HepG2 (cell line): Measurements from ENCODE around the gene TET2. TPM values are rescaled to one million over a fixed set of nuclear protein-coding genes. Genes with fewer than 3 reads are reported as not detected.
A peak's percentile ranks its signal among the peaks of the same experiment; 100 is the strongest.

Source experiments
- DR1 ChIP-seq: sonication (generic); formaldehyde crosslinking; IDR thresholded peaks from 2 replicates; pipeline ENCODE4 v1.8.0; 2021; ENCODE audit warnings: mild to moderate bottlenecking, missing genetic modification reagents, inconsistent platforms
- HNF4A ChIP-seq: sonication (generic); formaldehyde crosslinking; IDR thresholded peaks from 2 replicates; pipeline ENCODE4 v1.4.0; 2020; ENCODE audit warnings: missing genetic modification reagents
- KLF6 ChIP-seq: IDR thresholded peaks from 2 replicates; pipeline ENCODE4 v1.8.0; 2016; ENCODE audit warnings: missing biosample characterization, missing genetic modification reagents
- MEIS1 ChIP-seq: sonication (generic); formaldehyde crosslinking; IDR thresholded peaks from 2 replicates; pipeline ENCODE4 v1.9.0; 2021; ENCODE audit warnings: mild to moderate bottlenecking, missing genetic modification reagents, moderate library complexity, borderline replicate concordance
- NR2C2 ChIP-seq: sonication (generic); formaldehyde crosslinking; IDR thresholded peaks from 2 replicates; pipeline ENCODE4 v1.4.0; 2020; ENCODE audit warnings: missing genetic modification reagents, mild to moderate bottlenecking, moderate library complexity, borderline replicate concordance
- RBM22 ChIP-seq: fragments of 200-400 bp; formaldehyde crosslinking; optimal IDR thresholded peaks from 2 replicates; pipeline ENCODE3; 2017; ENCODE audit warnings: mild to moderate bottlenecking, low read length, moderate library complexity
- REXO4 ChIP-seq: sonication (generic); formaldehyde crosslinking; IDR thresholded peaks from 2 replicates; pipeline ENCODE4 v1.8.0; 2022; ENCODE audit warnings: missing genetic modification reagents, mild to moderate bottlenecking, borderline replicate concordance
- SAFB2 ChIP-seq: sonication (generic); formaldehyde crosslinking; IDR thresholded peaks from 2 replicates; pipeline ENCODE4 v1.5.1; 2020; ENCODE audit warnings: missing genetic modification reagents, low read depth, mild to moderate bottlenecking, borderline replicate concordance
- SNAI1 ChIP-seq: sonication (generic); formaldehyde crosslinking; IDR thresholded peaks from 2 replicates; pipeline ENCODE4 v1.5.0; 2020; ENCODE audit warnings: mild to moderate bottlenecking, missing genetic modification reagents, borderline replicate concordance
- ZBTB42 ChIP-seq: sonication (generic); formaldehyde crosslinking; IDR thresholded peaks from 2 replicates; pipeline ENCODE4 v1.5.0; 2020; ENCODE audit warnings: mild to moderate bottlenecking, missing genetic modification reagents
- ZNF121 ChIP-seq: sonication (generic); formaldehyde crosslinking; IDR thresholded peaks from 2 replicates; pipeline ENCODE4 v1.5.0; 2020; ENCODE audit warnings: mild to moderate bottlenecking, missing genetic modification reagents
- ZNF282 ChIP-seq: fragments of 450-650 bp; IDR thresholded peaks from 2 replicates; pipeline ENCODE4 v1.6.1; 2018; ENCODE audit not compliant: partially characterized antibody
- ZNF547 ChIP-seq: sonication (generic); formaldehyde crosslinking; IDR thresholded peaks from 2 replicates; pipeline ENCODE4 v1.5.1; 2020; ENCODE audit warnings: mild to moderate bottlenecking, missing genetic modification reagents
- ZNF83 ChIP-seq: sonication (generic); formaldehyde crosslinking; IDR thresholded peaks from 2 replicates; pipeline ENCODE4 v1.4.0; 2020; ENCODE audit warnings: missing genetic modification reagents, mild to moderate bottlenecking, borderline replicate concordance
- polyA plus RNA-seq, 8 experiments: library from polyadenylated mRNA; depleted of rRNA in 3 of 8; stranded (reverse) in 7 of 8; unstranded in 1 of 8; fragments of >200 nt; fragmentation: Illumina TruSeq in 4 of 8; extraction: Trizol in 4 of 8; gene quantifications; 2 replicates each; pipeline versions ENCODE4 v1.2.1 to v1.2.3, GENCODE V29; 2011 to 2016; ENCODE audit warnings: low read depth in 4 of 8, missing spikeins in 1 of 8, mixed read lengths in 1 of 8; ENCODE audit not compliant: insufficient read depth in 1 of 8
- total RNA-seq, 5 experiments: library from RNA; depleted of rRNA; stranded (reverse); fragments of >200 nt; fragmentation: Illumina TruSeq; extraction: Trizol; gene quantifications; 2 replicates each; pipeline ENCODE4 v1.2.3, GENCODE V29; 2016; ENCODE audit warnings: low read depth in 1 of 5
- TF ChIP-seq, protein P1 (sequence below): IDR thresholded peaks from 2 replicates; pipeline ENCODE4 v1.4.0; 2020; ENCODE audit warnings: mild to moderate bottlenecking, missing genetic modification reagents
- TF ChIP-seq, protein P2 (sequence below): sonication (generic); formaldehyde crosslinking; IDR thresholded peaks from 2 replicates; pipeline ENCODE4 v1.5.0; 2020; ENCODE audit warnings: missing genetic modification reagents
- TF ChIP-seq, protein P3 (sequence below): sonication (generic); formaldehyde crosslinking; IDR thresholded peaks from 2 replicates; pipeline ENCODE4 v1.4.0; 2020; ENCODE audit warnings: missing genetic modification reagents, borderline replicate concordance
- TF ChIP-seq, protein P4 (sequence below): IDR thresholded peaks from 2 replicates; pipeline ENCODE4 v1.6.1; 2016; ENCODE audit warnings: missing genetic modification reagents, missing compliant biosample characterization

Gene TET2
- total and polyA plus RNA-seq, 2 of the 13 experiments (the other 11 are each of a cell fraction or from before 2014, with no cell fraction given) = 4.7 to 4.8 TPM

DNA sequence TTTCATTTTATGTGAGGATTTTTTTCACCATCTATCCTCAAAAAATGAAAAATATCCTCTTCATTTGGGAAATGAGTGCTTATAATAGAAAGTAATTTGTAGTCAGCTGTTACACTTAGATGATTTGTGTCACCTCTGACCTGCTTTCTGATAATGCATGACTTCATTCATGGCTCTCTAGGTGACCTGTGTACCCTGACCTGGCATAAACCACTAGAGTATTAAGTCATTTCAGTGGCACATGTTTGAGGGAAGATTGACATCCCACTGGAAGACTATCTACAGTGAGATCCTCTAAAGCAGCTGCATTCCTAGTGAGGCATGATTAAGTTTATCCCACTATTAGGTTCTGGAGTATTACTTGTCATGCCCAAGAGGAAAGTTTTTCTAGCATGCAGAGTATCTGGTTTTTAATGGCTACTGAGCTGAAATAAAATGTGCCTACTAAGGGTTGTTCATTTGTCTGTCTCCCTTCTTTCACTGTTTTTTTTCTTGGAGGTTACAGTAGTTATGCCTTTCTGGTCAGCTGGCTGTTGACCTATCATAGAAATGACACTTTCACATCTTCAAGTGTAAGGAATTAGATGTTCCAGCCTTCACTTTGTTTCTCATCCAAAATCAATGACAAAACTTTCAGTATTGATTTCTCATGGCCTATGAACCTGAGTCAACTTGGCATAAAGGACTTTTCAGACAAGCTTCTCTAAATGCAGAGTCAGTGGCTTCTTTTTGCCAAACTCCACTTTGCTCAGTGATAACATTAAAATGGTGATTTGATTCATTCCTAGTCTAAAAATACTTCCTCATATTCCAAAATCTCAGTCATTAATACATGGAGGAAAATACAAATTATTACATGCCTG lies 33.1 kb downstream of the TET2 start (continued):
- TF ChIP-seq RBM22 = no peak
- TF ChIP-seq, protein P1, sequence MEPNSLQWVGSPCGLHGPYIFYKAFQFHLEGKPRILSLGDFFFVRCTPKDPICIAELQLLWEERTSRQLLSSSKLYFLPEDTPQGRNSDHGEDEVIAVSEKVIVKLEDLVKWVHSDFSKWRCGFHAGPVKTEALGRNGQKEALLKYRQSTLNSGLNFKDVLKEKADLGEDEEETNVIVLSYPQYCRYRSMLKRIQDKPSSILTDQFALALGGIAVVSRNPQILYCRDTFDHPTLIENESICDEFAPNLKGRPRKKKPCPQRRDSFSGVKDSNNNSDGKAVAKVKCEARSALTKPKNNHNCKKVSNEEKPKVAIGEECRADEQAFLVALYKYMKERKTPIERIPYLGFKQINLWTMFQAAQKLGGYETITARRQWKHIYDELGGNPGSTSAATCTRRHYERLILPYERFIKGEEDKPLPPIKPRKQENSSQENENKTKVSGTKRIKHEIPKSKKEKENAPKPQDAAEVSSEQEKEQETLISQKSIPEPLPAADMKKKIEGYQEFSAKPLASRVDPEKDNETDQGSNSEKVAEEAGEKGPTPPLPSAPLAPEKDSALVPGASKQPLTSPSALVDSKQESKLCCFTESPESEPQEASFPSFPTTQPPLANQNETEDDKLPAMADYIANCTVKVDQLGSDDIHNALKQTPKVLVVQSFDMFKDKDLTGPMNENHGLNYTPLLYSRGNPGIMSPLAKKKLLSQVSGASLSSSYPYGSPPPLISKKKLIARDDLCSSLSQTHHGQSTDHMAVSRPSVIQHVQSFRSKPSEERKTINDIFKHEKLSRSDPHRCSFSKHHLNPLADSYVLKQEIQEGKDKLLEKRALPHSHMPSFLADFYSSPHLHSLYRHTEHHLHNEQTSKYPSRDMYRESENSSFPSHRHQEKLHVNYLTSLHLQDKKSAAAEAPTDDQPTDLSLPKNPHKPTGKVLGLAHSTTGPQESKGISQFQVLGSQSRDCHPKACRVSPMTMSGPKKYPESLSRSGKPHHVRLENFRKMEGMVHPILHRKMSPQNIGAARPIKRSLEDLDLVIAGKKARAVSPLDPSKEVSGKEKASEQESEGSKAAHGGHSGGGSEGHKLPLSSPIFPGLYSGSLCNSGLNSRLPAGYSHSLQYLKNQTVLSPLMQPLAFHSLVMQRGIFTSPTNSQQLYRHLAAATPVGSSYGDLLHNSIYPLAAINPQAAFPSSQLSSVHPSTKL = peak; percentile 26; the same call in 1 of the 2 replicates
- TF ChIP-seq SNAI1 (CRISPR knock-in tag) = no peak
- no peak for TF ChIP-seq ZNF83 (CRISPR knock-in tag)
- peak; percentile 44 for TF ChIP-seq HNF4A (CRISPR knock-in tag)
- TF ChIP-seq, protein P2, sequence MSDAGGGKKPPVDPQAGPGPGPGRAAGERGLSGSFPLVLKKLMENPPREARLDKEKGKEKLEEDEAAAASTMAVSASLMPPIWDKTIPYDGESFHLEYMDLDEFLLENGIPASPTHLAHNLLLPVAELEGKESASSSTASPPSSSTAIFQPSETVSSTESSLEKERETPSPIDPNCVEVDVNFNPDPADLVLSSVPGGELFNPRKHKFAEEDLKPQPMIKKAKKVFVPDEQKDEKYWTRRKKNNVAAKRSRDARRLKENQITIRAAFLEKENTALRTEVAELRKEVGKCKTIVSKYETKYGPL (CRISPR knock-in tag) = no peak
- TF ChIP-seq ZNF282 = no peak
- TF ChIP-seq, protein P3, sequence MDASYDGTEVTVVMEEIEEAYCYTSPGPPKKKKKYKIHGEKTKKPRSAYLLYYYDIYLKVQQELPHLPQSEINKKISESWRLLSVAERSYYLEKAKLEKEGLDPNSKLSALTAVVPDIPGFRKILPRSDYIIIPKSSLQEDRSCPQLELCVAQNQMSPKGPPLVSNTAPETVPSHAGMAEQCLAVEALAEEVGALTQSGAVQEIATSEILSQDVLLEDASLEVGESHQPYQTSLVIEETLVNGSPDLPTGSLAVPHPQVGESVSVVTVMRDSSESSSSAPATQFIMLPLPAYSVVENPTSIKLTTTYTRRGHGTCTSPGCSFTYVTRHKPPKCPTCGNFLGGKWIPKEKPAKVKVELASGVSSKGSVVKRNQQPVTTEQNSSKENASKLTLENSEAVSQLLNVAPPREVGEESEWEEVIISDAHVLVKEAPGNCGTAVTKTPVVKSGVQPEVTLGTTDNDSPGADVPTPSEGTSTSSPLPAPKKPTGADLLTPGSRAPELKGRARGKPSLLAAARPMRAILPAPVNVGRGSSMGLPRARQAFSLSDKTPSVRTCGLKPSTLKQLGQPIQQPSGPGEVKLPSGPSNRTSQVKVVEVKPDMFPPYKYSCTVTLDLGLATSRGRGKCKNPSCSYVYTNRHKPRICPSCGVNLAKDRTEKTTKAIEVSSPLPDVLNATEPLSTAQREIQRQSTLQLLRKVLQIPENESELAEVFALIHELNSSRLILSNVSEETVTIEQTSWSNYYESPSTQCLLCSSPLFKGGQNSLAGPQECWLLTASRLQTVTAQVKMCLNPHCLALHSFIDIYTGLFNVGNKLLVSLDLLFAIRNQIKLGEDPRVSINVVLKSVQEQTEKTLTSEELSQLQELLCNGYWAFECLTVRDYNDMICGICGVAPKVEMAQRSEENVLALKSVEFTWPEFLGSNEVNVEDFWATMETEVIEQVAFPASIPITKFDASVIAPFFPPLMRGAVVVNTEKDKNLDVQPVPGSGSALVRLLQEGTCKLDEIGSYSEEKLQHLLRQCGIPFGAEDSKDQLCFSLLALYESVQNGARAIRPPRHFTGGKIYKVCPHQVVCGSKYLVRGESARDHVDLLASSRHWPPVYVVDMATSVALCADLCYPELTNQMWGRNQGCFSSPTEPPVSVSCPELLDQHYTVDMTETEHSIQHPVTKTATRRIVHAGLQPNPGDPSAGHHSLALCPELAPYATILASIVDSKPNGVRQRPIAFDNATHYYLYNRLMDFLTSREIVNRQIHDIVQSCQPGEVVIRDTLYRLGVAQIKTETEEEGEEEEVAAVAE (CRISPR knock-in tag) = no peak
- TF ChIP-seq ZNF547 (CRISPR knock-in tag) = no peak
- TF ChIP-seq NR2C2 = peak; percentile 46; the same call in 1 of the 2 replicates
- TF ChIP-seq DR1 (CRISPR knock-in tag) = no peak
- TF ChIP-seq MEIS1 (CRISPR knock-in tag) = no peak
- no peak for TF ChIP-seq KLF6 (CRISPR knock-in tag)
- TF ChIP-seq, protein P4, sequence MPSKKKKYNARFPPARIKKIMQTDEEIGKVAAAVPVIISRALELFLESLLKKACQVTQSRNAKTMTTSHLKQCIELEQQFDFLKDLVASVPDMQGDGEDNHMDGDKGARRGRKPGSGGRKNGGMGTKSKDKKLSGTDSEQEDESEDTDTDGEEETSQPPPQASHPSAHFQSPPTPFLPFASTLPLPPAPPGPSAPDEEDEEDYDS = no peak
- no peak for TF ChIP-seq ZBTB42
- no peak for TF ChIP-seq ZNF121 (CRISPR knock-in tag)
- no peak for TF ChIP-seq SAFB2 (CRISPR knock-in tag)
- TF ChIP-seq REXO4 (CRISPR knock-in tag) = no peak
